Mucosa of descending colon (tissue), 3 donors: ENCODE measurements around the gene FA2H. TPM values are rescaled to one million over a fixed set of nuclear protein-coding genes. Genes with fewer than 3 reads are reported as not detected.

ENCODE experiments used
- ATAC-seq: fragments of 200-7000 bp; cut with Tn5 transposase; one replicate; pipeline ENCODE4 v1.9.1; 2020; ENCODE audit warnings: mild to moderate bottlenecking, moderate library complexity
- DNase-seq, 3 donors: peaks; one replicate each; pipeline ENCODE4 v3.0.0-alpha.2; 2020
- H3K36me3 ChIP-seq: fragments of 200-600 bp; one replicate; pipeline ENCODE4 v1.8.0; 2021; ENCODE audit warnings: low read depth, mild to moderate bottlenecking
- H3K4me1 ChIP-seq: fragments of 200-600 bp; one replicate; pipeline ENCODE4 v1.8.0; 2021; ENCODE audit warnings: low read depth, mild to moderate bottlenecking
- H3K4me3 ChIP-seq: fragments of 200-600 bp; one replicate; pipeline ENCODE4 v1.8.0; 2021; ENCODE audit warnings: mild to moderate bottlenecking
- H3K9me3 ChIP-seq: fragments of 200-600 bp; one replicate; pipeline ENCODE4 v1.8.0; 2021; ENCODE audit warnings: mild to moderate bottlenecking
- CTCF ChIP-seq: fragments of 200-600 bp; IDR thresholded peaks from one replicate; pipeline ENCODE4 v1.8.0; 2022; ENCODE audit warnings: antibody characterized with exemption, mild to moderate bottlenecking
- intact Hi-C, 2 donors: fragments of 100-400 bp; cut with DNase I in 1 of 2; cut with micrococcal nuclease in 1 of 2; formaldehyde crosslinking; loops; one replicate each; pipeline versions ENCODE4 v1.11.0 to v1.11.1; 2022; cut with DNase I, micrococcal nuclease
- total RNA-seq, 3 donors: library from RNA; stranded (reverse); fragmentation: NEBNext Ultra II Directional in 2 of 3; extraction: Animal tissue kit (Norgen Biotek cat#: 25700) in 2 of 3; gene quantifications; one replicate each; pipeline versions ENCODE4 v1.2.1 to v1.2.4, GENCODE V29; 2021 to 2023
- donor health status: DM: no; HTN: no; CAD: no; lungs with moderate emphysema.
- donor health status: DM: no; HTN: no; CAD: no.
- donor health status: DM: no; HTN: yes; CAD: no.

FA2H gene
- total RNA-seq, 3 donors from 2014 or later: 17.3 to 60.0 (median 44.0) TPM

- no peak overlapping the region for H3K4me3 ChIP-seq
- no peaks in the 10 kb centered on the region for H3K9me3 ChIP-seq
- DNase-seq: no peak
- TF ChIP-seq CTCF: no peak
- H3K36me3 ChIP-seq: no peaks in the 10 kb centered on the region
- intact Hi-C loops: no loop called here
- no peak for ATAC-seq
- peaks cover 24% of the 10 kb centered on the region for H3K4me1 ChIP-seq
These were observed 2.3 kb upstream of the FA2H start for GRCh38 chr16:74776926-74777325.

- DNase-seq (no peak), ATAC-seq (no peak)
- H3K9me3 ChIP-seq: no peaks in the 10 kb centered on the region
- intact Hi-C loops: no loop called here
- peak overlapping the region; percentile 44 for H3K4me3 ChIP-seq
- H3K4me1 ChIP-seq: peaks cover 30% of the 10 kb centered on the region
- TF ChIP-seq CTCF: no peak
- H3K36me3 ChIP-seq: no peaks in the 10 kb centered on the region
These were observed 635 bp upstream of the FA2H start for GRCh38 chr16:74775255-74775654.

- Histone ChIP-seq H3K4me1 (peaks cover 28% of the 10 kb centered on the region), H3K36me3 (no peaks in the 10 kb centered on the region), H3K4me3 (peak overlapping the region; percentile 44), H3K9me3 (no peaks in the 10 kb centered on the region)
- DNase-seq (peak in 2 of 3 donors; percentile 55 to 63), ATAC-seq (peak; percentile 31)
- TF ChIP-seq CTCF: no peak
- intact Hi-C loops: no loop called here
These were observed 986 bp downstream of the FA2H start for GRCh38 chr16:74773446-74774222.

GRCh38 chr16:74771656-74772315, 2.8 kb downstream of the FA2H start:
- intact Hi-C loops: no loop called here
- DNase-seq (no peak), ATAC-seq (no peak)
- no peak for TF ChIP-seq CTCF
- Histone ChIP-seq H3K36me3 (no peaks in the 10 kb centered on the region), H3K4me1 (peaks cover 19% of the 10 kb centered on the region), H3K4me3 (no peak overlapping the region), H3K9me3 (no peaks in the 10 kb centered on the region)

GRCh38 chr16:74770831-74771526, 3.6 kb downstream of the FA2H start:
- ATAC-seq (no peak), DNase-seq (peak in 2 of 3 donors; percentile 44 to 59)
- Histone ChIP-seq H3K36me3 (no peaks in the 10 kb centered on the region), H3K4me1 (peaks cover 19% of the 10 kb centered on the region), H3K4me3 (no peak overlapping the region), H3K9me3 (no peaks in the 10 kb centered on the region)
- TF ChIP-seq CTCF: no peak
- intact Hi-C loops: no loop called here
